Effector memory CD4-positive, alpha-beta T cell (primary cell): Measurements from ENCODE around the gene TMEM121.
A peak's percentile ranks its signal among the peaks of the same experiment; 100 is the strongest.
"Not testable (repeated sequence)": the region's sequence is repeated elsewhere in the genome, so short reads cannot be mapped to it uniquely, and the experiment has no call there.

Source experiments
- DNase-seq, 3 donors: peaks; one replicate each; pipeline ENCODE4 v3.0.0-alpha.2; 2020
- H3K27ac ChIP-seq: 2 replicates; pipeline ENCODE4 v1.7.0; 2013; ENCODE audit warnings: mild to moderate bottlenecking, low read length, moderate library complexity; ENCODE audit not compliant: insufficient read depth, poor library complexity, severe bottlenecking
- H3K27me3 ChIP-seq: replicated peaks from 2 replicates; pipeline ENCODE4 v1.7.0; 2013; ENCODE audit warnings: mild to moderate bottlenecking, low read length; ENCODE audit not compliant: insufficient read depth, control insufficient read depth, poor library complexity, severe bottlenecking
- H3K36me3 ChIP-seq: 2 replicates; pipeline ENCODE4 v1.7.0; 2013; ENCODE audit warnings: mild to moderate bottlenecking, low read length, moderate library complexity; ENCODE audit not compliant: control insufficient read depth, insufficient read depth
- H3K4me1 ChIP-seq: 2 replicates; pipeline ENCODE4 v1.7.0; 2013; ENCODE audit warnings: low read length, mild to moderate bottlenecking; ENCODE audit not compliant: control insufficient read depth, insufficient read depth, poor library complexity, severe bottlenecking
- H3K4me3 ChIP-seq: 2 replicates; pipeline ENCODE4 v1.7.0; 2013; ENCODE audit warnings: low read length, low read depth, mild to moderate bottlenecking; ENCODE audit not compliant: insufficient read depth, poor library complexity, severe bottlenecking
- H3K9me3 ChIP-seq: 2 replicates; pipeline ENCODE4 v1.7.0; 2013; ENCODE audit warnings: mild to moderate bottlenecking, low read length, moderate library complexity; ENCODE audit not compliant: control insufficient read depth

TMEM121 gene

DNA sequence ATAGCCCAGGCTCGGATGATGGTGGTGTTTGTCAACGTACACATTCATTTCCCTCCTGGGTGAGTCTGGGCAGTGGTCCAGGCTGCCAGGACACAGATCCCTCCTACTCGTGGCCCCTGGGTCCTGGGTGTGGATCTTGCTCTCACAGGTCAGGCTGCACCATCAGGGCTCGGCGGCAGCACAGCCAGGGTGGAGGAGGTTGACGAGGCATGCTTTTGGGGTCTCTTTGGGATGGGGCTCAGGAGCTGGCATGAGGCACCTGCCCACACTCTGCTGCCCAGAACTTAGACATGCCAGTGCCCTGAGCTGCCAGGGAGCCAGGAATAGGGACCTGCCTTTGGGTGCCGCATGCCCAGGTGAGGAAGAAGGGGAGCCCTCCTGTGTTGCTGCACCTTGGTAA lies 9.7 kb downstream of the TMEM121 start:
- Histone ChIP-seq H3K9me3 (no peaks in the 10 kb centered on the region), H3K4me3 (no peak overlapping the region), H3K27ac (no peak overlapping the region), H3K4me1 (peaks cover 3% of the 10 kb centered on the region), H3K36me3 (no peaks in the 10 kb centered on the region), H3K27me3 (no peaks in the 10 kb centered on the region)
- DNase-seq, result no peak

DNA sequence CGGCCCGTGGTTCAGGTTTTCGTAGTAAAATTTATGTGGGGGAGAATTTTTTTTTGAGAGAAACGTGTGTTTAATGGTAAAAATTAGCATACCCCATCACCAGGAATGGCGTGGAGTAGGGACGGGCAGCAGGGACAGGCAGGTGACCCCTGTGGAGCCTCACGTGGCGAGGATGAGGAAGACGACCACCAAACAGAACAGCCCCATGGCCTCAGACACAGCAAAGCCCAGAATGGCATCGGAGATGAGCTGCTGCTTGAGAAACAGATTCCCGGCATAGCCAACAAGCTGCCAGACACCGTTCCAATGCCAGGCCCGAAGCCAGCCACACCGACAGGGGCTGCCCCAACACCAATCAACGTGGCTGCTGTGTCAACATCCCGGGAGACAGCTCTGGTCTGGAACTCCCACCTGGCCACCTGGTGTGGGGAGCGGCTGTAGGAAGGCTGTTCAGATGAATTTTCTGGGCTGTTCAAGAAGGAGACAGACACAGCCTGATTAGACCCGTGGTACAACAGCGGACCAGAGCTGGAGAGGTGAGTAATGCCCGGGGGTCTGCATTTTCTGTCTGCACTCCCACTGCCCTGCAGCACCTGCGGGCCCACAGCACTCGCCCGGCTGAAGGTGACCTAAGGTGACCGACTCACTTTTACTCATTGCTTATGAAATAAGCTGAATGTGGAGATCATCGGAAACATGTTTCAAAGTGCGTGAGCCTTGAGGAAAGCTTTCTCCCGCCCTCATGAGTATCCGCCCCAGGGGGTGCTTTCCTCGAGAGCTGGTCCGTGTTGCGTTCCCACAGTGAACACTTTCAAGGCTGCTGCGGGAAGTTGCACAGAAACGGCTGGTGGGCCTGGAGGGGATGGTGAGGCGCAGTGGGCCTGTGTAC lies 10.6 kb downstream of the TMEM121 start:
- Histone ChIP-seq H3K27me3 (no peaks in the 10 kb centered on the region), H3K4me1 (peaks cover 3% of the 10 kb centered on the region), H3K27ac (no peak overlapping the region), H3K36me3 (no peaks in the 10 kb centered on the region), H3K4me3 (no peak overlapping the region), H3K9me3 (no peaks in the 10 kb centered on the region)
- DNase-seq, result no peak

DNA sequence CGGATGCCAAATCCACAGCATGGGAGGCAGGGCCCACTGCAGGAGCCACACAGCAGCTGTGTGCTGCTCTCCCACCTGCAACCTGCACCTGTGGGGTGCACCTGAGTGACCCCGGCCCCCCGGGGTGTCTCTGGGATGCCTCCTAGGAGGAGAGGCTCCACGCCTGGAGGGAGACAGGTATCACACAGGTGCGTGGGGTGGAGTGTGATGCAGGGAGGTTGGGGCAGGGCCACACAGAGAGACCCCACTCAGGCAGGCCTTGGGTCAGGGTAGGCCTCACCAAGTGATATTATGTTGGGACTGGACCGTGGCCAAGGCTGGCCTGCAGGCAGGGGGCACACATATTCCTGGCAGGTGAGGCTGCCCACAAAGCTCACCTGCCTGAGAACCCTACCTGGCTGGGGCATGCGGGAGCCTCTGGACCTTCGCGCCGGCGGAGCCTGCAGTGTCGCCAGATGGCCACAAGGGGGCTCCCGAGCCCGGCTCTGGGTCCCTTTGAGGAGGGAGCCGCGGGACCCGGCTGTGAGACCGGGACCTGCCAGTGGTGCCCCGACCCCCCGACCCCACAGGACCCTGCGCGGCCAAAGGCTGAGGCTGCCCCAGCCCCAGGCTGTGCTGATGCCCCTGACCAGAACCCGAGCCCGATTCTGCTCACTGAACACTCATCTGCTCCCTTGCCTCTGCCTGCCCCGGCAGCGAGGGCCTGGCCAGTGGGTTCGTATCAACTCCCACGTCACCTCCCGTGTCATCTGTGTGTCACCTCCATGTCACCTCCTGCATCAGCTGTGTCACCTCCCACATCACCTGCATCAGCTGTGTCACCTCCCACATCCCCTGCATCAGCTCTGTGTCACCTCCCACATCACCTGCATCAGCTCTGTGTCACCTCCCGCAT lies 11.4 kb downstream of the TMEM121 start:
- Histone ChIP-seq H3K4me3 (no peak overlapping the region), H3K27ac (no peak overlapping the region), H3K4me1 (peaks cover 3% of the 10 kb centered on the region), H3K9me3 (no peaks in the 10 kb centered on the region), H3K27me3 (no peaks in the 10 kb centered on the region), H3K36me3 (no peaks in the 10 kb centered on the region)
- DNase-seq, result peak; percentile 46 to 56 (median 48)

DNA sequence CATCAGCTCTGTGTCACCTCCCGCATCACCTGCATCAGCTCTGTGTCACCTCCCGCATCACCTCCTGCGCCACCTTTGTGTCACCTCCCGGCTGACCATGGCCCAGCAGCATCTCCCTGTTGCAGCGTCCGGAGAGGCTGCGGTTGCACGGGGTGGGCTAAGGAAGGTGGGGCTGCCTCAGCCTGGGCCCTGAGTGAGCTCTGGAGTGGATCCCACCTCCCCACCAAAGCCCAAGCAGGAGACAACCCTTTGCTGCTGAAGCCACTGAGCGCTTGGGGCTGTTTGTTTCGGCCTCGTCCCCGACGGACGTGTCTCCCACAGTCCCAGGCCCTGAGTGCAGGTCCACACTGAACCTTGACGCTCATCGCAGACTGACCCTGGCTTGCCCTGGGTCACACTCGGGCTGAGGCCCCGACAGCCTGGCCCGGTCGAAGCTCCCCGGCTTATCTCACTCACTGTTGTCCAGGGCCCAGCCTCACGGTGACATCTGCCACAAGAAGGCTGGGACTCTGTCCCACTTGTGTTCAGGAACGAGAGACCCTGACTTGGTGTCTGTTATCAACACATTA lies 12.2 kb downstream of the TMEM121 start:
- DNase-seq, result no peak
- no peaks in the 10 kb centered on the region for H3K36me3 ChIP-seq
- no peak overlapping the region for H3K4me3 ChIP-seq
- H3K27me3 ChIP-seq, result no peaks in the 10 kb centered on the region
- H3K4me1 ChIP-seq, result peaks cover 3% of the 10 kb centered on the region
- H3K27ac ChIP-seq, result no peak overlapping the region
- H3K9me3 ChIP-seq, result no peaks in the 10 kb centered on the region

DNA sequence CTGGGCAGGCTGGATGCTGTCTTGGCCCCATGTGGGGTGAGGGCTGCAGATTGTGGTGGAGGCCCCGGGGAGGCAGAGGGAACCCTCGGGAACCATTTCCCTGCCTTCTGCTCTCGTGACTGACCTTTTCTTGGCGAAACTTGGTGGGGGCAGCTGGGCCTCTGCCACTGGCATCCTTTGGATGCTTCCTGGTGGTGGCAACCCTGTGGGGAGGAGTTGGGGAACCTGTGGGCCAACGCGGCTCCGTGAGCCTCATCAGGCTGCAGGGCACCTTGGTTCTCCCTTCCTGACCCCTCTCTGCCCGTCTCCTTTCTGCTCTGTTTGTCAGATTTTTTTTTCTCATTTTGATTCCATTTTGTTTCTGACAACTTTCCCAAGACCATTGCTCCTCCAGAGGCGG lies 14.4 kb downstream of the TMEM121 start:
- Histone ChIP-seq H3K27ac (no peak overlapping the region), H3K36me3 (no peaks in the 10 kb centered on the region), H3K4me3 (no peak overlapping the region), H3K27me3 (no peaks in the 10 kb centered on the region), H3K9me3 (no peaks in the 10 kb centered on the region), H3K4me1 (peaks cover 3% of the 10 kb centered on the region)
- no peak for DNase-seq

DNA sequence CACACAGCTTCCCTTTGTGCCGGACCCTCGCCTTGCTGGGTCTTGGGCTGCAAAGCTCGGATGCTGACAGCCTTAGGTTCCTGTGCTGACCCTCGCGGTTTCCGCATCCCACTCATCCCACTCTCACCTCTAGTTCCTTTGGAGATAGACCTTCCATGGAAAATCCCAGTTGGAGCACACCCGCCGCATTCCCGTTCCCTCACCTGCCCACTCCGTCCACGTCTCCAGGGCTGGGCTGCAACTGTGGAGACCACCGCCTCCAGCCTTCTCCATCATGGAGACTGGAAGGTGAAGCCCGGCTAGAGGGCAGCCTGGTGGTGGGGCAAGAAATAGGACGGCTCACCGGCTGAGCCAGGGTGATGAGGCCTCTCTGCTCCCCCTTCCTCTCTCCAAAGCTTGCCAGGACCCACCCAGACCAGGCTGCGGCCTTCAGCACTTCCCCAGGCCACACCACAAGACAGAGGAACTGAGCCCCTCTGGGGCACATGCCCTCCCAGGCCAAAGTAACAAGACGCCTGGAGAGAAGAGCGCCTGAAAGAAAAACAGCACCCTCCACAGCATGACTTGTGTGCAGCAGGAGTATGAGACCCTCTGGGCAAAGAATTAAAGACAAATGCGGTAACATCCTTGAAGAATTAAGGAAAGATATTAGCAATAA lies 15.0 kb downstream of the TMEM121 start:
- Histone ChIP-seq H3K27me3 (no peaks in the 10 kb centered on the region), H3K4me1 (peaks cover 3% of the 10 kb centered on the region), H3K4me3 (no peak overlapping the region), H3K36me3 (no peaks in the 10 kb centered on the region), H3K27ac (no peak overlapping the region), H3K9me3 (no peaks in the 10 kb centered on the region)
- no peak for DNase-seq

DNA sequence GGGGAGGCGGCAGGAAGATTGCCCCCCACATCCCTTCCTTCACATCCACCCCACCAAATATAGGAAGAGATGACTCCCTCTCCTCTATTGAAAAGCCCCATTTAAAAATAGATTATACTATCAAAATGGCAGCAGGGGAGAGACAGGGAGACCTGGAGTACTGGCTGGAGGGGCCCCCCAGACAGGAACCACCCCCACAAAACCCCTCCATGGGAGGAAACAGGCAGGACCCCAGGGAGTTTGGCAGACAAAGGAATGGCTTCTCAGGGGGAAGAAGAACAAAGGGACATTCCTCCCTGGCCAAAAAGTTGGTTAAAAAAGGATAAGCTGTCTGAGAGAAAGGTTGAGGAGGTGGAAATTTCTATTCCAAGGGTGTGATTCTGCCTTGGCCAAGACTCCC lies 19.3 kb downstream of the TMEM121 start:
- not testable (repeated sequence) for DNase-seq

DNA sequence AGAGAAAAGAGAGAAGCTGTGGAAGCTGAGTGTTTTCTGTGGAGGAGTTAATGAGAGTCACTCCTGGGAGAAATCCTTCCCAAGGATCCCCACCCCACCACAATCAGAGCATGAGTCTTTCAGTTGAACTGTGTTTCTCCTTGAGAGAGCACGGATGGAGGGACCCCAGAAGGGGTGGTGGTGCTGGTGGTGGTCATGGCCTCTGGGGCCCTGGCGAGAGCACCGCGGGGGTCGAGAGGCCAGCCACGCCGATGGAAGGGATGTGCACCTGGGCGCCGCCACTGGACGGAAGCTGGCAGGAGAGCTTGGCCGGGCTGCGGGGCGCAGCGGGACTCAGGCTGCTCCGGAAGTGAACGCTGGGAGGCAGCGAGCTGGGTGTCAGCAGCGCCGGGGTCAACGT lies 20.0 kb downstream of the TMEM121 start:
- H3K4me1 ChIP-seq, H3K36me3 ChIP-seq, H3K4me3 ChIP-seq, H3K27ac ChIP-seq, H3K9me3 ChIP-seq, DNase-seq, H3K27me3 ChIP-seq: not testable (repeated sequence)

More for the DNA sequence above, 19.3 kb downstream of the TMEM121 start:
- H3K27me3 ChIP-seq, H3K36me3 ChIP-seq, H3K9me3 ChIP-seq, H3K4me1 ChIP-seq, H3K27ac ChIP-seq, H3K4me3 ChIP-seq: not testable (repeated sequence)

DNA sequence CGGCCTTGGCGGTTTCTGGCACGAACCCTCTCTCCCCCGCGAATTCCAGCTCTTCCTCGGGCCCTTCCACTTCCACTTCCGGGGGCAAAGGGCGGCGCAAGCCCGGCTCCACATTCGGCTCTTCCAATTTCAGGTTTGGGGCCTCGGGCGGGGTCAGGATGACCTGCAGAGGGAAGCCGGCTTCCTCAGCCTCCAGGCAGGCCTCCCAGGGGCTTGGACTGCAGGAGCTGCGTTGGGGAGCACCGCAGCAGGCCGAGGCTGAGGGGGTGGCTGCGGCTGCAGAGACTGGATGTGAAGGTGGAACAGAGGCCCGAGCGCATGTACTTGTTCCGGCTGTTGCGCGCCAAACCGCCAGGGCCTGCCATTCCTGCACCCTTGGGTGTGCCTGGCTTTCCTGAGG lies 20.7 kb downstream of the TMEM121 start:
- not testable (repeated sequence) for DNase-seq, H3K4me1 ChIP-seq, H3K27me3 ChIP-seq, H3K27ac ChIP-seq, H3K36me3 ChIP-seq, H3K4me3 ChIP-seq, H3K9me3 ChIP-seq
